ENCODE data around the gene PLIN4. TPM values are rescaled to one million over a fixed set of nuclear protein-coding genes. Genes with fewer than 3 reads are reported as not detected.

The PLIN4 gene
- total and polyA plus RNA-seq, 2 donors from 2014 or later: 1.6 to 2.2 TPM

GRCh38 chr19:4471403-4472173 lies 46.7 kb downstream of the PLIN4 start:
- intact Hi-C loops (cut with DNase I): no loop called here
- peak; percentile 100 for FAIRE-seq
- peak overlapping the region; percentile 72 to 92 (median 92) for H3K4me3 ChIP-seq (ENCODE audit: low read length in 3 of 3)

DNA sequence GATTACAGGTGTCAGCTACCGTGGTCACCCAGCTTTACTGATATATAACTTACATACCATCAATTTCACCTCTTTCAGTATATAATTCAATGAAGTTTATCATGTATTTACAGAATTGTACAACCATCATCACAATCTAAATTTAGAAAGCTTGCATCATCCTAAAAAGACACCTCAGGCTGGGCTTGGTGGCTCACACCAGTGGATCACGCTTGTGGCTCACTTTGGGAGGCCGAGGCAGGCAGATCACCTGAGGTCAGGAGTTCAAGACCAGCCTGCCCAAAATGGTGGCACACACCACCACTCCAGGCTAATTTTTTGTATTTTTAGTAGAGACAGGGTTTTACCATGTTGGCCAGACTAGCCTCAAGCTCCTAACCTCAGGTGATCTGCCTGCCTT lies 50.5 kb downstream of the PLIN4 start:
- H3K4me3 ChIP-seq (ENCODE audit: low read length in 3 of 3): no peak overlapping the region
- no peak for FAIRE-seq

More at GRCh38 chr19:4471403-4472173, 46.7 kb downstream of the PLIN4 start:
- no peaks in the 10 kb centered on the region for H3K9me3 ChIP-seq (ENCODE audit: control insufficient read depth in 2 of 3, insufficient read depth in 1 of 3, low read length in 3 of 3)
- peak; percentile 99 to 100 (median 99) for DNase-seq
- TF ChIP-seq, protein P1, sequence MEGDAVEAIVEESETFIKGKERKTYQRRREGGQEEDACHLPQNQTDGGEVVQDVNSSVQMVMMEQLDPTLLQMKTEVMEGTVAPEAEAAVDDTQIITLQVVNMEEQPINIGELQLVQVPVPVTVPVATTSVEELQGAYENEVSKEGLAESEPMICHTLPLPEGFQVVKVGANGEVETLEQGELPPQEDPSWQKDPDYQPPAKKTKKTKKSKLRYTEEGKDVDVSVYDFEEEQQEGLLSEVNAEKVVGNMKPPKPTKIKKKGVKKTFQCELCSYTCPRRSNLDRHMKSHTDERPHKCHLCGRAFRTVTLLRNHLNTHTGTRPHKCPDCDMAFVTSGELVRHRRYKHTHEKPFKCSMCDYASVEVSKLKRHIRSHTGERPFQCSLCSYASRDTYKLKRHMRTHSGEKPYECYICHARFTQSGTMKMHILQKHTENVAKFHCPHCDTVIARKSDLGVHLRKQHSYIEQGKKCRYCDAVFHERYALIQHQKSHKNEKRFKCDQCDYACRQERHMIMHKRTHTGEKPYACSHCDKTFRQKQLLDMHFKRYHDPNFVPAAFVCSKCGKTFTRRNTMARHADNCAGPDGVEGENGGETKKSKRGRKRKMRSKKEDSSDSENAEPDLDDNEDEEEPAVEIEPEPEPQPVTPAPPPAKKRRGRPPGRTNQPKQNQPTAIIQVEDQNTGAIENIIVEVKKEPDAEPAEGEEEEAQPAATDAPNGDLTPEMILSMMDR (IDR thresholded peaks at IDR 0.05; ENCODE audit: borderline replicate concordance, extremely low read depth, insufficient read depth): no peak
- H3K4me1 ChIP-seq (ENCODE audit: control insufficient read depth in 2 of 3, insufficient read depth in 2 of 3, low read depth in 1 of 3, low read length in 3 of 3): peaks cover 0 to 10% (median 0%) of the 10 kb centered on the region in 3 donors
- H3K36me3 ChIP-seq (ENCODE audit: control insufficient read depth in 2 of 3, insufficient read depth in 3 of 3, low read length in 3 of 3): no peaks in the 10 kb centered on the region
- peak overlapping the region; percentile 81 to 84 for H3K27ac ChIP-seq (ENCODE audit: low read depth in 2 of 2, low read length in 2 of 2)
- no peaks in the 10 kb centered on the region for H3K27me3 ChIP-seq (ENCODE audit: control insufficient read depth, insufficient read depth, low read length)
- H3K9ac ChIP-seq (ENCODE audit: low read length in 3 of 3): peak overlapping the region; percentile 58 to 79 (median 60)

DNA sequence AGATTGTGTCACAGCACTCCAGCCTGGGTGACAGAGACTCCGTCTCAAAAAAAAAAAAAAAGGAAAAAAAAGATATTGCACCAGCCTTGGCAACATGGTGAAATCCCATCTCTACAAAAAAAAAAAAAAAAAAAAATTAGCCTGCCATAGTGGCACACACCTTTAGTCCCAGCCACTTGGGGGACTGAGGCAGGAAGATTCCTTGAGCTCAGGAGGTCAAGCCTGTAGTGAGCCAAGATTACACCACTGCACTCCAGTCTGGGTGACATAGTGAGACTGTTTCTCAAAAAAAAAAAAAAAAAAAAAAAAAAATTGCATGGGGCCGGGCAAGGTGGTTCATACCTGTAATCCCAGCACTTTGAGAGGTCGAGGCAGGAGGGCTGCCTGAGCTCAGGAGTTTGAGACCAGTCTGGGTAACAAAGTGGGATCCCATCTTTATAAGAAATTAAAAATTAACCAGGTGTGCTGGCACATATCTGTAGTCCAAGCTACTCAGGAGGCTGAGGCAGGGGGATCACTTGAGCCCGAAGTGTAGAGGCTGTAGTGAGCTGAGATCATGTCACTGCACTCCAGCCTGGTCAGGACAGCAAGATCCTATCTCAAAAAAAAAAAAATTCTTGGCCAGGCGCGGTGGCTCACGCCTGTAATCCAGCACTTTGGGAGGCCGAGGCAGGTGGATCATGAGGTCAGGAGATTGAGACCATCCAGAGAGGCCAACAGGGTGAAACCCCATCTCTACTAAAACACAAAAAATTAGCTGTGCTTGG lies 53.3 kb downstream of the PLIN4 start:
- H3K36me3 ChIP-seq (ENCODE audit: control insufficient read depth in 2 of 3, insufficient read depth in 3 of 3, low read length in 3 of 3): no peaks in the 10 kb centered on the region
- H3K27ac ChIP-seq (ENCODE audit: low read depth in 2 of 2, low read length in 2 of 2): no peak overlapping the region
- intact Hi-C loops (cut with DNase I): no loop called here
- no peak overlapping the region for H3K9ac ChIP-seq (ENCODE audit: low read length in 3 of 3)
- FAIRE-seq: no peak
- TF ChIP-seq, protein P1 (IDR thresholded peaks at IDR 0.05; ENCODE audit: borderline replicate concordance, extremely low read depth, insufficient read depth): no peak
- DNase-seq: no peak
- no peaks in the 10 kb centered on the region for H3K9me3 ChIP-seq (ENCODE audit: control insufficient read depth in 2 of 3, insufficient read depth in 1 of 3, low read length in 3 of 3)
- no peaks in the 10 kb centered on the region for H3K27me3 ChIP-seq (ENCODE audit: control insufficient read depth, insufficient read depth, low read length)
- no peak overlapping the region for H3K4me3 ChIP-seq (ENCODE audit: low read length in 3 of 3)
- H3K4me1 ChIP-seq (ENCODE audit: control insufficient read depth in 2 of 3, insufficient read depth in 2 of 3, low read depth in 1 of 3, low read length in 3 of 3): no peaks in the 10 kb centered on the region

More for the DNA sequence above, 50.5 kb downstream of the PLIN4 start:
- Histone ChIP-seq H3K9ac (ENCODE audit: low read length in 3 of 3) (no peak overlapping the region), H3K27ac (ENCODE audit: low read depth in 2 of 2, low read length in 2 of 2) (no peak overlapping the region), H3K9me3 (ENCODE audit: control insufficient read depth in 2 of 3, insufficient read depth in 1 of 3, low read length in 3 of 3) (no peaks in the 10 kb centered on the region), H3K36me3 (ENCODE audit: control insufficient read depth in 2 of 3, insufficient read depth in 3 of 3, low read length in 3 of 3) (no peaks in the 10 kb centered on the region), H3K4me1 (ENCODE audit: control insufficient read depth in 2 of 3, insufficient read depth in 2 of 3, low read depth in 1 of 3, low read length in 3 of 3) (no peaks in the 10 kb centered on the region), H3K27me3 (ENCODE audit: control insufficient read depth, insufficient read depth, low read length) (no peaks in the 10 kb centered on the region)
- intact Hi-C loops (cut with DNase I): no loop called here
- DNase-seq: no peak
- TF ChIP-seq, protein P1 (IDR thresholded peaks at IDR 0.05; ENCODE audit: borderline replicate concordance, extremely low read depth, insufficient read depth): no peak

Data from kidney (tissue), 14 donors.